ENCODE data around the gene CFLAR. TPM values are rescaled to one million over a fixed set of nuclear protein-coding genes. Genes with fewer than 3 reads are reported as not detected.
A peak's percentile ranks its signal among the peaks of the same experiment; 100 is the strongest.

CFLAR gene
- total and polyA plus RNA-seq, 2 of the 13 experiments (the other 11 are each of a cell fraction or from before 2014, with no cell fraction given) = 43.8 to 92.1 TPM

DNA sequence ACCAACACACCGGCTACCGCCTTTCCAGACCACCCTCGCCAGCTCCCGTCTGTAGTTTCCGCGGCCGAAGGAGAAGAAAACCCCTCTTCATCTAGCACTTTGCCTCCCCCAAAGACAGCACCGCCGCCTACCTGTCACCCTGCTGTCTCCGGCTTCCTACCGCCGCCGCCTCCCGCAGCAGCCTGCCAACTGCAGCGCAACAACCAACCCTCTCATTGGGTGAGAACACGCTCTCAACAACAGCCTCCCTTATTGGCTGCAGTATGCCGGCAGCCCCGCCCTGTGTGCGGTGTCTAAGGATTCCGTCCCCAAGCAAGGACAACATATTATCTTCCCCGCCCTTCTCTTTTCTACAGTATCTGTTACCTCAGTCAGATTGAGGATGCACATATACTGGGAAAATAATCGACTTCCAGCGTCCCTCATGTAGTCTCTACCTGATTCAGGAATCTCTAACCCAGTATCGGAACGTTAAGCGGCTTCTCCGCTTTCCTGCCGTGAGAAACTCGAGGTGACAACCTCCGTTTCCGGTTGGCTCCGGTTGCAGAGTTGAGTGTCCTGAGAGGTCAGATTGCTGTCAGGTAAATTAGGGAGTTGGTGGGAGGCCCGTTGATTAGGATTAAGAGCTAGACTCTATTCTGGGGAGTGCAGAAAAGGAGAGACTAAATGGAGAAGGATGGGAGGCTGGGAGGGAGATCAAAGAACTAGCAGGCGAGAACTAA is 44.3 kb upstream of the CFLAR start, which contains the start of the genes HYCC2 and NDUFB3 (continued):
- no peak for TF ChIP-seq AHDC1 (CRISPR knock-in tag; IDR thresholded peaks at IDR 0.05; ENCODE audit: borderline replicate concordance)
- peak; percentile 91 for TF ChIP-seq POGK (CRISPR knock-in tag; conservative IDR thresholded peaks at IDR 0.05)
- peak; percentile 73 for TF ChIP-seq ZBTB26 (CRISPR knock-in tag; IDR thresholded peaks at IDR 0.05; ENCODE audit: borderline replicate concordance)
- peak; percentile 96 for TF ChIP-seq ZNF230 (CRISPR knock-in tag; IDR thresholded peaks at IDR 0.05)
- TF ChIP-seq, protein P1, sequence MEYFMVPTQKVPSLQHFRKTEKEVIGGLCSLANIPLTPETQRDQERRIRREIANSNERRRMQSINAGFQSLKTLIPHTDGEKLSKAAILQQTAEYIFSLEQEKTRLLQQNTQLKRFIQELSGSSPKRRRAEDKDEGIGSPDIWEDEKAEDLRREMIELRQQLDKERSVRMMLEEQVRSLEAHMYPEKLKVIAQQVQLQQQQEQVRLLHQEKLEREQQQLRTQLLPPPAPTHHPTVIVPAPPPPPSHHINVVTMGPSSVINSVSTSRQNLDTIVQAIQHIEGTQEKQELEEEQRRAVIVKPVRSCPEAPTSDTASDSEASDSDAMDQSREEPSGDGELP (IDR thresholded peaks at IDR 0.05; ENCODE audit: borderline replicate concordance, low read depth) = peak; percentile 53
- TF ChIP-seq MZF1 (CRISPR knock-in tag; IDR thresholded peaks at IDR 0.05; ENCODE audit: borderline replicate concordance) = no peak
- TF ChIP-seq SALL1 (CRISPR knock-in tag; IDR thresholded peaks at IDR 0.05) = peak; percentile 86
- TF ChIP-seq ZNF879 (CRISPR knock-in tag; IDR thresholded peaks at IDR 0.05) = no peak
- peak; percentile 93 for TF ChIP-seq KDM2A (CRISPR knock-in tag; IDR thresholded peaks at IDR 0.05; ENCODE audit: borderline replicate concordance, low read depth)
- TF ChIP-seq NCOR1 (IDR thresholded peaks at IDR 0.05; ENCODE audit: borderline replicate concordance, low read length) = peak; percentile 93
- peak; percentile 84; the same call in 1 of the 2 replicates for TF ChIP-seq EHMT2 (IDR thresholded peaks at IDR 0.05; ENCODE audit: borderline replicate concordance, low read depth, low read length)
- peak; percentile 14 for TF ChIP-seq FOXO1 (CRISPR knock-in tag; IDR thresholded peaks at IDR 0.05)
- peak; percentile 98 for TF ChIP-seq ZNF44 (CRISPR knock-in tag; IDR thresholded peaks at IDR 0.05)
- TF ChIP-seq CEBPZ (IDR thresholded peaks at IDR 0.05; ENCODE audit: low read length) = no peak
- peak; percentile 66 for TF ChIP-seq RBM39 (IDR thresholded peaks at IDR 0.05; ENCODE audit: low read depth, low read length, poor library complexity, severe bottlenecking)
